HG03558 (cell line): ENCODE measurements around the gene SUN1.
"Not testable (repeated sequence)": the region's sequence is repeated elsewhere in the genome, so short reads cannot be mapped to it uniquely, and the experiment has no call there.

Experiments
- ATAC-seq: cut with Tn5 transposase; IDR thresholded peaks from one replicate; pipeline ENCODE4 v1.9.1; 2021; ENCODE audit warnings: moderate number of reproducible peaks; ENCODE audit not compliant: unreplicated experiment; ENCODE audit errors: extremely low read depth

The SUN1 gene

DNA sequence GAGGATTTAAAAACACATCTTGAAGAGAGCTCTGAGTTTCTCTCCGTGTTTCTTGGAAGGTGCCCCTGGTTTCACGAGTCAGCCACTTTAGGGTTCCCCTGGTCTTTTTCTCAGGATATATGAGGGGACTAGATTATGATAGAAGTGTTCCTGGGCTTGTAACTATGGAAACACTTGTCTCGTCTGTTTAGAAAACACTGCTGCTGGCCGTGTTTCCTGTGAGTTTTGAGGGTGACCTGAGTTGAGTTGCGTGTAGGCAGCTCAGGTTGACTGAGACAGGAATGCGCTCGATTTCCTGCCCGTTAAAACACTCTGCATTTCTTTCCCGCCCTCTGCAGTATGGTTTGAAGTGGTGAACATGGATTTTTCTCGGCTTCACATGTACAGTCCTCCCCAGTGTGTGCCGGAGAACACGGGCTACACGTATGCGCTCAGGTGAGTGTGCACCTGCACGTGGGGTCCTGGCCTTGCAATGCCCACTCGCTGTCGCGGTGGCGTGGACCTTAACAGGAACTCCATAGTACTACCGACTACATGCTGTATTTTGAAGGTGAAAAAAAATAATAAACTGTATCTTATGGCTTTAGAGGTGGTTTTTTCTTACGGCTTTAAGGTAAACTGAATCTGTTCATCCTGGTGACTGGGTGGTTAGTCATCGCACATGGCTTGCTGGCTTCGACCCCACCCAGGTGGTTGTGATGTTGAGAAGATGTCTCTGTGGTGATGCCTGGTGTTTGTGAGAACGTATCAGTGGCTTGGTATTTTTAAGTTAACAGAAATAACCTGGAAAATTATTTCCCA is at the start of gene SUN1:
SUN1 (plus strand) TSS at position 310 of the 801 bp plus-strand sequence; CDS start at position 359, 49 bp downstream.
- no peak for ATAC-seq

- no peak for ATAC-seq
Measured at GRCh38 chr7:782718-783449, 49.4 kb upstream of the SUN1 start.

DNA sequence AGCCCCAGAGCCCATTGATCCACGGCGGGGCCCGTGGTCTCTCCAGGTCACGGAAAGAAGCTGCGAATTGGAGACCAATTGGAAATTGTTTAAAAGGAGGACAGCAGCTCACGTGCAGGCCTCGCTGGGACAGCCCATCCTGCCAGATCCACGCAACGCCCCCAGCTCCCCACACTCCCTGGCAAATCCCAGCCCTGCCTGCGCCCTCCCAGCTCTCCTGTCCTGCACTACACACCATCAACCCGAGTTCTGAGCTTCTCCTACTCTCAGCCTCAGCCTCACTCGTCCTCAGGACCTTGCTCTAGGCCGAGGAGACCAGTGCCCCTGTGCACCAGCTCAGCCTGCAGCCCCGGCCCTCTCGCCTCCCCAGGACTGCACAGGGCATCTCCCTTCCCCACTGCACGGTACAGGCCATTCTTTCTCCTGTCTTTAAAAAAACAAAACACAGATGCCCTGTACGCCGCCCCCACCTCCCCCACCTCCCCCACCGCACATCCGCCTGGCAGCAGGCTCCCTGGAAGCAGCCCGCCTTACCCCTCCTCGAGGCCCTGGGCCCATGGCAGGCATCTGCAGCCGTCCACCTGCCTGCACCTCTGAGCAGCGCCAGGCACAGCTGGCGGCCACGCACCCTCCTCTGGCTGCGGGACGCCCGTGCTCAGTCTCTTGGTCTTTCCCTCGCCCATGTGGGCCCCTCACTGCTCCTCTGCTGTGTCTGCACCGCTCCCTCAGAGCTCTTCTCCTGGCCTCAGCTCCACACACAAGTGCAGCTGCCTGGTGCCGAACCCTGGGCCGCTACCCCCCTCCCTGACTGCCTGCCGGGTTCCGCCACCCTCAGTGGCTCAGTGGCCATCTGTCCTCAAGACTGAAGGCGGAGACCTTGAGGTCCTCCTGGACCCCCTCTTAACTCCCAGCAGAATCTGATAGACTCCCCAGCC is 48.5 kb upstream of the SUN1 start:
- ATAC-seq = no peak

DNA sequence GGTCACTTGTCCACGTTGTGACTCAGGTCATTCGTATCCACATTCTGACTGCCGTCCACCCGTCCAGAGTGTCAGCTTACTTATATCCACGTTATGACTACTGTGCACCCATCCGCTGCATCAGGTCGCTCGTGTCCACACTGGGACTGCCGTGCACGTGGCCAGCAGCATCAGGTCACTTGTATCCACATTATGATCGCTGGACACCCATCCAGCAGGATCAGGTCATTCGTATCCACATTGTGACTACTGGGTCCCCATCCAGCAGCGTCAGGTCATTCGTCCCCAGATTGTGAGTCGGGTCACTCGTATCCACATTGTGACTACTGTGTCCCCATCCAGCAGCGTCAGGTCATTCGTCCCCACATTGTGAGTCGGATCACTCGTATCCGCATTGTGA is 47.3 kb upstream of the SUN1 start:
- ATAC-seq = no peak

DNA sequence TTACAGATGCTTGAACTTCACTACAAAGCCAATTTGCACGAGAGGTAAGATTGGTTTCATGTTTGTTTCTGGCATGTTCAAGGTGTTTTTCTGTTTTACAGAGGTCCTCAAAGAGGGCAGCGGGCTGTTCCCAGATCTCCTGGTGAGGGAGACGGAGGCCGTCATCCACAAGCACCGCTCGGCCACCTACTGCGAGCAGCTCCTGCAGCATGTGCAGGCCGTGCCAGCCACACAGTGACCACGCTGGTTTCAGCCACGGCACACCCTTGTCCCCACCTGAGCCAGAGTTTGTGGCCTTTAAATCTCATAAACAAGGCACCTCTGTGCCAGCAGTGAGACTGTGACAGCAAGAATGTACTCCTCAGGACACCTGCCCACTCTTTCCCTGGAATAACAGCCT is 46.9 kb upstream of the SUN1 start:
- no peak for ATAC-seq

DNA sequence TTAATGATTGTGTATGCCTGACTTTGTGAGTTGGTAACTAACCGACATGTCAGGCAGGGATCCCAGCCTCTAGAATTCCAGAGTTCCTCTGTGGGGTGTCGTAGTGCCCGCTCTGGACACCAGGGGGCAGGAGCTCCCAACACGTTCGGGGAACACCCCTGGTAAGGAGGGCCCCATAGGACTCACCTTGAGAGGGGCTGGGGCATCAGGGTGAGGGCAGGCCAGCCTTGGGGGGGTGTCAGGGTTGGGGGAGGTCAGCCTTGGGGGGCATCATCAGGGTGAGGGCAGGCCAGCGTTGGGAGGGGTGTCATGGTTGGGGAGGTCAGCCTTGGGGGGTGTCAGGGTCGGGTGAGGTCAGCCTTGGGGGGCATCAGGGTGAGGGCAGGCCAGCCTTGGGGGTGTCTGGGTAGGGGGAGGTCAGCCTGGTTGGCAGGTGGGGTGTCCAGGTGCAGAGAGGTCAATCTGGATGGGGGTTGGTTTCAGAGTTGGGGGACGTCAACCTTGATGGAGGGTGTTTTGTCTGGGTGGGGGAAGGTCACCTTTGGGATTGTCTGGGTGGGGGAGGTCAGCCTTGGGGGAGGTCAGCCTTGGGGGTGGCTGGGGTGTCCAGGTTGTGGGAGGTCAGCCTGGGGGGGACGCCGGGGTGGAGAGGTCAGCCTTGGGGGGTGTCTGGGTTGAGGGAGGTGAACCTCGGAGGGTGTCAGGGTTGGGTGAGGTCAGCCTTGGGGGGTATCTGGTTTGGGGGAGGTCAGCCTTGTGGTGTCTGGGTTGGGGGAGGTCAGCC is 45.6 kb upstream of the SUN1 start:
- ATAC-seq = no peak

GRCh38 chr7:787332-788240 is 44.7 kb upstream of the SUN1 start:
- no peak for ATAC-seq

GRCh38 chr7:791519-791918 is 40.8 kb upstream of the SUN1 start:
- ATAC-seq = no peak

DNA sequence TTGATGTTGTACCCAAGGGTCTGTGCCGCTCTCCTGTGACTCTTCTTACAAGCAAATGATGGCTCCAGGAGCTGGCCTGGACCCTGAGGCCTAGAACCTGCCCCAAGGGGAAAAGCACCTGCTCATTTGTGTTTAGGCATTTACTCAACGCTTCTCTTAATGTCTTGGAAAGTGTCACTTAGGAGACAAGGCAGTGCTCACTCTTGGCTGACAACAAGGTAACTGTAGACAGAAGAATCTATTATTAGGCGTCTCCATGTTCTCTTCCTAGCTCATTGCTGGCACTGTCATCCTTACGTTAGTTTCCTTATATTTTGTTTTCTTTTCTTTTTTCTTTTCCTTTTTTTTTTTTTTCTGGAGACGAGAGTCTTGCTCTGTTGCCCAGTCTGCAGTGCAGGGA is 38.1 kb upstream of the SUN1 start:
- no peak for ATAC-seq

DNA sequence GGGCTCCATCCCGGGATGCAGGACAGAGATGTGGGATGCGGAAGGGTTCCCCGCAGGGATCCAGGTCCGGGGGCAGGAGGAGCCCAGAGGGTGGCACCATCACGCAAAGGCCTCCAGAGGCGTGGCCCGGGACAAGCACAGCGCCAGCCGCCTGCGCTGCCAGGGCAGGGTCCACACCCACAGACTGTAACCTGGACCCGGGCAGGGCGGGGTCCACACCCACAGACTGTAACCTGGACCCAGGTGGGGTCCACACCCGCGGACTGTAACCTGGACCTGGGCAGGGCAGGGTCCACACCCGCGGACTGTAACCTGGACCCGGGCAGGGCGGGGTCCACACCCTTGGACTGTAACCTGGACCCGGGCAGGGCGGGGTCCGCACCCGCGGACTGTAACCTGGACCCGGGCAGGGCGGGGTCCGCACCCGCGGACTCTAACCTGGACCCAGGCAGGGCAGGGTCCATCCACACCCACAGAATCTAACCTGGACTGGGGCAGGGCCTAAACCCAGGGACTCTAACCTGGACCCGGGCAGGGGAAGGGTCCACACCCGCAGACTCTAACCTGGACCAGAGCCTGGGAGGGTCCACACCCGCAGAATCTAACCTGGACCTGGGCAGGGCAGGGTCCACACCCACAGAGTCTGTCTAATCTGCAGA is 37.5 kb upstream of the SUN1 start:
- no peak for ATAC-seq

DNA sequence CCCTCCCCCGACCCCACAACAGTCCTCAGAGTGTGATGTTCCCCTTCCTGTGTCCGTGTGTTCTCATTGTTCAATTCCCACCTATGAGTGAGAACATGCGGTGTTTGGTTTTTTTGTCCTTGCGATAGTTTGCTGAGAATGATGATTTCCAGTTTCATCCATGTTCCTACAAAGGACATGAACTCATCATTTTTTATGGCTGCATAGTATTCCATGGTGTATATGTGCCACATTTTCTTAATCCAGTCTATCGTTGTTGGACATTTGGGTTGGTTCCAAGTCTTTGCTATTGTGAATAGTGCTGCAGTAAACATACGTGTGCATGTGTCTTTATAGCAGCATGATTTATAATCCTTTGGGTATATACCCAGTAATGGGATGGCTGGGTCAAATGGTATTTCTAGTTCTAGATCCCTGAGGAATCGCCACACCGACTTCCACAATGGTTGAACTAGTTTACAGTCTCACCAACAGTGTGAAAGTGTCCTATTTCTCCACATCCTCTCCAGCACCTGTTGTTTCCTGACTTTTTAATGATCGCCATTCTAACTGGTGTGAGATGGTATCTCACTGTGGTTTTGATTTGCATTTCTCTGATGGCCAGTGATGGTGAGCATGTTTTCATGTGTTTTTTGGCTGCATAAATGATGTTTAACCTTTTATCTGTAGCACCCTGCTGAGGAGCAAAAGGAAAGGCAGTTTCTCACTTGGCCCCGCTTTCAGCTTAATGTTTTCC is 35.7 kb upstream of the SUN1 start:
- not testable (repeated sequence) for ATAC-seq

GRCh38 chr7:798921-799470 is 33.3 kb upstream of the SUN1 start:
- no peak for ATAC-seq

DNA sequence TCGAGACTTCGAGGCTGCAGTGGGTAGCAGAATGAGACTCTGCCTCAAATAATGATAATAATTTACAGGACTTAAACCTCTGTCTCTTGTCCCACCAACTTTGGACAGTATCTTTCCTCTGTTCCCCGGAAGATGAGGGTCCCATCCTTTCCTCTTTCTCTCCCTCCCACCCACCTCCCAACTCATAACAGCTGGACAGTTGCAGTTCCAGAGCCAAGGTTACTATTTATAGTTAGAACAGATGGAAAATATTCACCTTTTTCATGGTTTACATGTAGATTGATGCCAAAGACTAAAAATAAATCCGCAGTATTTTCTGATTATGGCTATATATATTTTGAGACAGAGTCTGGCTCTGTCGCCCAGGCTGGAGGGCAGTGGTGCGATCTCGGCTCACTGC is 31.6 kb upstream of the SUN1 start:
- ATAC-seq = no peak

DNA sequence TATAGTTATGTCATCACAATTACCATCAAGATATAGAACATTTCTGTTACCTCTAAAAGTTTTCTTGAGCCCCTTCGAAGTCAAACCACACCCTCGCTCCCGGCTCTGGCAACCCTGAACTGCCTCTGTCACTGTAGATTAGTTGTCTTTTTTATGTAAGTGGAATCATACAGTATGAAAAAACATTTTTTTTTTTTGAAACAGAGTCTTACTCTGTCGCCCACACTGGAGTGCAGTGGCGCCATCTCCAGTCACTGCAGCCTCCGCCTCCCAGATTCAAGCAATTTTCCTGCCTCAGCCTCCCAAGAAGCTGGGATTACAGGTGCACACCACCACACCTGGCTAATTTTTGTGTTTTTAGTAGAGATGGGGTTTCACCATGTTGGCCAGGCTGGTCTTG is 30.9 kb upstream of the SUN1 start:
- ATAC-seq = not testable (repeated sequence)

GRCh38 chr7:801940-802381 is 30.3 kb upstream of the SUN1 start:
- no peak for ATAC-seq

DNA sequence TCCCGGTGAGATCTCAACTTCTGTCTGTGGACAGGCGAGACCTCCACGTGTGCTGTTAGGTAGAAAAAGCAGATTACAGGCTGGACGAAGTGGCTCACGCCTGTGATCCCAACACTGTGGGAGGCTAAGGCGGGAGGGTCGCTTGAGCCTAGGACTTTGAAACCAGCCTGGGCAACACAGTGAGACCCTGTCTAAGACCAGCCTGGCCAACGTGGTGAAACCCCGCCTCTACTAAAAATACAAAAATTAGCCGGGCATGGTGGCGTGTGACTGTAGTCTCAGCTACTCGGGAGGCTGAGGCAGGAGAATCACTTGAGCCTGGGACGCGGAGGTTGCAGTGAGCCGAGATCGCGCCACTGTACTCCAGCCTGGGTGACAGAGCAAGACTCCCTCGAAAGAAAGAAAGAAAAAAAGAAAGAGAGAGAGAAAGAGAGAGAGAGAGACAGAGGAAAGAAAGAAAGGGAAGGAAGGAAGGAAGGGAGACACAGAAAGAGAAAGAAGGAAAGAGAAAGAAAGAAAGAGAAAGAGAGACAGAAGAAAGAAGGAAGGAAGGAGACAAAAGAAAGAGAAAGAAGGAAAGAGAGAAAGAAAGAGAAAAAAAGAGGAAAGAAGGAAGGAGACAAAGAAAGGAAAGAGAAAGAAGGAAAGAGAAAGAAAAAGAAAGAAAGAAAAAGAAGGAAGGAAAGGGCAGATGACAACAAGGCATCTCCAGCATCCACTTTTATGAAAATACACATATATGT is 29.6 kb upstream of the SUN1 start:
- no peak for ATAC-seq

DNA sequence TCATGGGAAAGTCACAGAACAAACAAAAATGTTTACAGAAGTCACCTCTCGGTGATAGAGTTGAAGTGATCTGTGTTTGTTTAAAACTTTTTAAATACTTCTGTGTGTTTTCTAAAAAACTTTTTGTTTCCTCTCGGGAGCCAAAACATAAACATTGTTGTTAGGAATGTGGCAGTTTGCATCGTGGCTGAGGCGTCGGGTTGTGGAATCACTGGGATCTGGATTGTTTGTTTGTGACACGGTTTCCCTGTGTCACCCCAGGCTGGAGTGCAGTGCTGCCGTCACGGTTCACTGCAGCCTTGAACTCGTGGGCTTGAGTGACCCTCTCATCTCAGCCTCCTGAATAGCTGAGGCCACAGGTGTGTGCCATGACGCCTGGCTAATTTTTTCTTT is 29.0 kb upstream of the SUN1 start:
- no peak for ATAC-seq
